HEK293 (cell line): Measurements from ENCODE around the gene GAGE10.

Source experiments
- BCL6B ChIP-seq: fragments of 450-650 bp; formaldehyde crosslinking; IDR thresholded peaks from 2 replicates; pipeline ENCODE4 v1.5.1; 2017; ENCODE audit warnings: missing biosample characterization, missing genetic modification characterization
- HOXC10 ChIP-seq: sonication (generic); formaldehyde crosslinking; IDR thresholded peaks from 2 replicates; pipeline ENCODE4 v1.8.1; 2023; ENCODE audit warnings: mild to moderate bottlenecking, missing genetic modification reagents
- PBX3 ChIP-seq: sonication (generic); formaldehyde crosslinking; IDR thresholded peaks from 2 replicates; pipeline ENCODE4 v1.8.1; 2022; ENCODE audit warnings: mild to moderate bottlenecking, moderate library complexity, missing genetic modification reagents
- PRDM2 ChIP-seq: fragments of 450-650 bp; formaldehyde crosslinking; IDR thresholded peaks from 2 replicates; pipeline ENCODE4 v1.5.1; 2016; ENCODE audit warnings: missing biosample characterization, missing genetic modification characterization, borderline replicate concordance
- TSHZ1 ChIP-seq: fragments of 450-650 bp; formaldehyde crosslinking; IDR thresholded peaks from 2 replicates; pipeline ENCODE4 v1.5.1; 2016; ENCODE audit warnings: missing biosample characterization, missing genetic modification characterization, borderline replicate concordance
- WT1 ChIP-seq: fragments of 450-650 bp; formaldehyde crosslinking; IDR thresholded peaks from 2 replicates; pipeline ENCODE4 v1.5.1; 2016; ENCODE audit warnings: missing biosample characterization, missing genetic modification characterization
- ZFP69B ChIP-seq: fragments of 450-650 bp; formaldehyde crosslinking; IDR thresholded peaks from 2 replicates; pipeline ENCODE4 v1.5.1; 2016; ENCODE audit warnings: missing biosample characterization, missing genetic modification characterization
- ZNF16 ChIP-seq: fragments of 450-650 bp; formaldehyde crosslinking; IDR thresholded peaks from 2 replicates; pipeline ENCODE4 v1.5.1; 2016; ENCODE audit warnings: low read depth, missing biosample characterization, missing genetic modification characterization
- ZNF175 ChIP-seq: fragments of 450-650 bp; formaldehyde crosslinking; IDR thresholded peaks from 2 replicates; pipeline ENCODE4 v1.5.1; 2016; ENCODE audit warnings: missing biosample characterization, missing genetic modification characterization
- ZNF248 ChIP-seq: fragments of 450-650 bp; formaldehyde crosslinking; IDR thresholded peaks from 2 replicates; pipeline ENCODE4 v1.5.1; 2017; ENCODE audit warnings: missing biosample characterization, missing genetic modification characterization
- ZNF26 ChIP-seq: fragments of 450-650 bp; formaldehyde crosslinking; IDR thresholded peaks from 2 replicates; pipeline ENCODE4 v1.5.1; 2016; ENCODE audit warnings: missing biosample characterization, missing genetic modification characterization
- ZNF518A ChIP-seq: fragments of 450-650 bp; formaldehyde crosslinking; conservative IDR thresholded peaks from 2 replicates; pipeline ENCODE4 v1.5.1; 2016; ENCODE audit warnings: low read depth, missing biosample characterization, missing genetic modification characterization
- ZNF580 ChIP-seq: fragments of 450-650 bp; formaldehyde crosslinking; IDR thresholded peaks from 2 replicates; pipeline ENCODE4 v1.5.1; 2016; ENCODE audit warnings: missing biosample characterization, missing genetic modification characterization
- ZNF600 ChIP-seq: fragments of 450-650 bp; formaldehyde crosslinking; IDR thresholded peaks from 2 replicates; pipeline ENCODE4 v1.5.1; 2016; ENCODE audit warnings: missing biosample characterization, missing genetic modification characterization
- ZNF660 ChIP-seq: fragments of 450-650 bp; IDR thresholded peaks from 2 replicates; pipeline ENCODE4 v1.5.1; 2018; ENCODE audit warnings: missing biosample characterization, mild to moderate bottlenecking, missing genetic modification characterization
- ZNF692 ChIP-seq: fragments of 450-650 bp; formaldehyde crosslinking; IDR thresholded peaks from 2 replicates; pipeline ENCODE4 v1.5.1; 2016; ENCODE audit warnings: missing biosample characterization, missing genetic modification characterization
- ZNF791 ChIP-seq: fragments of 450-650 bp; formaldehyde crosslinking; IDR thresholded peaks from 2 replicates; pipeline ENCODE4 v1.5.1; 2016; ENCODE audit warnings: missing biosample characterization, missing genetic modification characterization
- ZXDB ChIP-seq: fragments of 450-650 bp; formaldehyde crosslinking; IDR thresholded peaks from 2 replicates; pipeline ENCODE4 v1.5.1; 2016; ENCODE audit warnings: missing biosample characterization, missing genetic modification characterization

Gene GAGE10

GRCh38 chrX:49269010-49269766, 34.3 kb upstream of the GAGE10 start (continued):
- TF ChIP-seq ZNF518A (no peak), PBX3 (CRISPR knock-in tag) (no peak), BCL6B (tag by site-specific recombination) (peak; percentile 80), WT1 (tag by site-specific recombination) (no peak), ZNF580 (peak; percentile 97), ZNF660 (tag by site-specific recombination) (no peak), ZFP69B (tag by site-specific recombination) (no peak), ZNF692 (tag by site-specific recombination) (no peak), TSHZ1 (tag by site-specific recombination) (no peak), ZNF175 (tag by site-specific recombination) (no peak), ZNF248 (no peak), ZXDB (tag by site-specific recombination) (peak; percentile 75), ZNF791 (tag by site-specific recombination) (no peak), ZNF600 (tag by site-specific recombination) (no peak), ZNF16 (tag by site-specific recombination) (no peak), HOXC10 (no peak), PRDM2 (tag by site-specific recombination) (no peak), ZNF26 (tag by site-specific recombination) (no peak)
